NCI-H524 treated with DMSO at 0.1 percent for 48 hours (cell line): ENCODE measurements around the gene VAMP8.
A peak's percentile ranks its signal among the peaks of the same experiment; 100 is the strongest.
"Not testable (repeated sequence)": the region's sequence is repeated elsewhere in the genome, so short reads cannot be mapped to it uniquely, and the experiment has no call there.

Experiments
- DNase-seq: peaks from one replicate; lab custom pipeline; 2025; lab: John Stamatoyannopoulos, UW

VAMP8 gene

GRCh38 chr2:85579266-85579935 lies 2.0 kb downstream of the VAMP8 start:
- DNase-seq: no peak

- no peak for DNase-seq
Measured at GRCh38 chr2:85580206-85580605, 2.8 kb downstream of the VAMP8 start.

- no peak for DNase-seq
Measured at GRCh38 chr2:85582492-85582891, 5.1 kb downstream of the VAMP8 start.

- DNase-seq: no peak
Measured at GRCh38 chr2:85583667-85584353, 6.4 kb downstream of the VAMP8 start.

GRCh38 chr2:85584354-85584856 lies 7.0 kb downstream of the VAMP8 start, which contains the start of gene VAMP5:
Gene VAMP5, plus strand, starts transcription at chr2:85584431. Its CDS starts 60 bp downstream, at chr2:85584491.
- DNase-seq: no peak

- no peak for DNase-seq
Measured at GRCh38 chr2:85584857-85585780, 7.7 kb downstream of the VAMP8 start.

GRCh38 chr2:85585781-85586105 lies 8.4 kb downstream of the VAMP8 start:
- DNase-seq: no peak

- DNase-seq: no peak
Measured at GRCh38 chr2:85588236-85588635, 10.8 kb downstream of the VAMP8 start.

GRCh38 chr2:85588645-85589044 lies 11.3 kb downstream of the VAMP8 start:
- no peak for DNase-seq

- DNase-seq: no peak
Measured at GRCh38 chr2:85589181-85589580, 11.8 kb downstream of the VAMP8 start.

- no peak for DNase-seq
Measured at GRCh38 chr2:85589982-85590791, 12.8 kb downstream of the VAMP8 start.

GRCh38 chr2:85590950-85591349 lies 13.6 kb downstream of the VAMP8 start:
- DNase-seq: no peak

- no peak for DNase-seq
Measured at GRCh38 chr2:85591563-85591962, 14.2 kb downstream of the VAMP8 start.

- DNase-seq: not testable (repeated sequence)
Measured at GRCh38 chr2:85592299-85592698, 14.9 kb downstream of the VAMP8 start.

GRCh38 chr2:85593023-85593422 lies 15.6 kb downstream of the VAMP8 start:
- no peak for DNase-seq

- no peak for DNase-seq
Measured at GRCh38 chr2:85594715-85595300, 17.4 kb downstream of the VAMP8 start.

- DNase-seq: peak; percentile 94
Measured at GRCh38 chr2:85595301-85596025, 18.1 kb downstream of the VAMP8 start, which contains the start of gene RNF181. Gene RNF181, plus strand, starts transcription at chr2:85595745. Its CDS starts 19 bp downstream, at chr2:85595764.

- no peak for DNase-seq
Measured at GRCh38 chr2:85596026-85596333, 18.6 kb downstream of the VAMP8 start.

GRCh38 chr2:85596486-85597143 lies 19.2 kb downstream of the VAMP8 start:
- no peak for DNase-seq

- DNase-seq: no peak
Measured at GRCh38 chr2:85597241-85597640, 19.9 kb downstream of the VAMP8 start.
